PC-3 (cell line): ENCODE results near the gene ZMPSTE24. TPM values are rescaled to one million over a fixed set of nuclear protein-coding genes. Genes with fewer than 3 reads are reported as not detected.
A peak's percentile ranks its signal among the peaks of the same experiment; 100 is the strongest.

Source experiments
- ATAC-seq: fragments of 200-7000 bp; cut with Tn5 transposase; 2 replicates; pipeline ENCODE4 v1.9.1; 2020; ENCODE audit warnings: mild to moderate bottlenecking, moderate library complexity
- BruUV-seq: library from RNA; stranded (reverse); fragments of 400-500 nt; replicated peaks from 2 replicates; lab custom pipeline; 2021; lab: Mats Ljungman, UMichigan
- CTCF ChIA-PET: fragments of 300-600 bp; sonication (Branson Sonifier 250); formaldehyde crosslinking; loops from one replicate; lab custom pipeline; 2022; ENCODE audit warnings: antibody characterized with exemption; lab: Charles Lee
- POLR2A ChIA-PET: fragments of 300-600 bp; sonication (Branson Sonifier 250); formaldehyde crosslinking; loops from one replicate; lab custom pipeline; 2022; ENCODE audit warnings: antibody characterized with exemption; ENCODE audit not compliant: unreplicated experiment; lab: Charles Lee
- DNase-seq: peaks from one replicate; pipeline ENCODE4 v3.0.0-alpha.2; 2015
- H2AFZ ChIP-seq: fragments of 300-600 bp; sonication (generic); 2 replicates; pipeline ENCODE4 v1.6.0; 2016; ENCODE audit warnings: antibody characterized with exemption, low read length
- H3F3A ChIP-seq: fragments of 300-600 bp; sonication (generic); one replicate; pipeline ENCODE4 v1.6.0; 2017; ENCODE audit warnings: antibody characterized with exemption, low read length, control low read depth, mild to moderate bottlenecking; ENCODE audit not compliant: unreplicated experiment
- H3K27ac ChIP-seq: fragments of 300-600 bp; sonication (generic); 2 replicates; pipeline ENCODE4 v1.5.1; 2016; ENCODE audit warnings: mild to moderate bottlenecking, low read length
- H3K27me3 ChIP-seq: fragments of 300-600 bp; sonication (generic); 2 replicates; pipeline ENCODE4 v1.6.1; 2016; ENCODE audit warnings: low read length, mixed read lengths
- H3K36me3 ChIP-seq: fragments of 300-600 bp; sonication (generic); 2 replicates; pipeline ENCODE4 v1.6.1; 2016; ENCODE audit warnings: low read depth, mixed run types, low read length, mixed read lengths
- H3K4me1 ChIP-seq: fragments of 300-600 bp; sonication (generic); 2 replicates; pipeline ENCODE4 v1.5.1; 2016; ENCODE audit warnings: low read length; ENCODE audit not compliant: insufficient read depth
- H3K4me2 ChIP-seq: fragments of 300-600 bp; sonication (generic); 2 replicates; pipeline ENCODE4 v1.6.0; 2016; ENCODE audit warnings: low read length
- H3K4me3 ChIP-seq: fragments of 300-600 bp; sonication (generic); 2 replicates; pipeline ENCODE4 v1.5.1; 2016; ENCODE audit warnings: mild to moderate bottlenecking, low read length, mixed read lengths
- H3K79me2 ChIP-seq: fragments of 300-600 bp; sonication (generic); 2 replicates; pipeline ENCODE4 v1.6.1; 2017; ENCODE audit warnings: low read length, mixed read lengths
- H3K9ac ChIP-seq: fragments of 300-600 bp; sonication (generic); 2 replicates; pipeline ENCODE4 v1.6.0; 2016; ENCODE audit warnings: mild to moderate bottlenecking, low read length
- H3K9me2 ChIP-seq: fragments of 300-600 bp; sonication (generic); replicated peaks from 2 replicates; pipeline ENCODE4 v1.6.1; 2016; ENCODE audit warnings: mixed run types, low read length, mixed read lengths
- H3K9me3 ChIP-seq: fragments of 300-600 bp; sonication (generic); 2 replicates; pipeline ENCODE4 v1.6.1; 2016; ENCODE audit warnings: low read length, mixed read lengths
- H4K20me1 ChIP-seq: fragments of 300-600 bp; sonication (generic); 2 replicates; pipeline ENCODE4 v1.6.1; 2016; ENCODE audit warnings: low read length, mixed read lengths
- CTCF ChIP-seq: fragments of 300-600 bp; sonication (generic); conservative IDR thresholded peaks from 2 replicates; pipeline ENCODE4 v1.5.1; 2017; ENCODE audit warnings: antibody characterized with exemption, low read depth, mild to moderate bottlenecking, low read length
- EZH2 ChIP-seq: fragments of 300-600 bp; sonication (generic); IDR thresholded peaks from one replicate; pipeline ENCODE4 v1.6.1; 2017; ENCODE audit warnings: antibody characterized with exemption, mild to moderate bottlenecking, low read length; ENCODE audit not compliant: unreplicated experiment
- EZH2phosphoT487 ChIP-seq: fragments of 300-600 bp; sonication (generic); IDR thresholded peaks from 2 replicates; pipeline ENCODE4 v1.6.1; 2018; ENCODE audit warnings: mild to moderate bottlenecking, antibody characterized with exemption, low read length, borderline replicate concordance
- intact Hi-C: fragments of 100-400 bp; cut with micrococcal nuclease; formaldehyde crosslinking; loops from 2 replicates; pipeline ENCODE4 v1.9.0; 2023
- total RNA-seq: library from RNA; depleted of rRNA; stranded (reverse); fragments of >200 nt; gene quantifications from 2 replicates; pipeline ENCODE4 v1.2.3, GENCODE V29; 2014

ZMPSTE24 gene
- total RNA-seq, 1 experiment from 2014 or later: 76.1 TPM

GRCh38 chr1:40310129-40310461, 52.1 kb downstream of the ZMPSTE24 start:
- H3K4me1 ChIP-seq: peaks cover 6% of the 10 kb centered on the region; the same call in 1 of the 2 replicates
- POLR2A ChIA-PET: no interaction called here
- H3K79me2 ChIP-seq: no peaks in the 10 kb centered on the region
- intact Hi-C loops: no loop called here
- H3K9ac ChIP-seq: no peak overlapping the region
- no peak overlapping the region for H3K27ac ChIP-seq
- no peak overlapping the region for H3K4me2 ChIP-seq
- no peaks in the 10 kb centered on the region for H3K36me3 ChIP-seq
- no peaks in the 10 kb centered on the region for H4K20me1 ChIP-seq
- DNase-seq (no peak), ATAC-seq (no peak)
- no peaks in the 10 kb centered on the region for H3K9me3 ChIP-seq
- H3F3A ChIP-seq: no peaks in the 10 kb centered on the region
- no TSS peak for BruUV-seq
- no peak for TF ChIP-seq CTCF
- no peak for TF ChIP-seq EZH2phosphoT487
- no peak for TF ChIP-seq EZH2
- H3K9me2 ChIP-seq: no peaks in the 10 kb centered on the region
- no peak overlapping the region for H2AFZ ChIP-seq
- H3K4me3 ChIP-seq: no peak overlapping the region
- no peaks in the 10 kb centered on the region for H3K27me3 ChIP-seq
- CTCF ChIA-PET: no interaction called here

GRCh38 chr1:40310983-40311642, 53.1 kb downstream of the ZMPSTE24 start:
- no peaks in the 10 kb centered on the region for H3K9me3 ChIP-seq
- BruUV-seq: no TSS peak
- CTCF ChIA-PET: no interaction called here

More at GRCh38 chr1:40310983-40311642, 53.1 kb downstream of the ZMPSTE24 start:
- no peaks in the 10 kb centered on the region for H4K20me1 ChIP-seq
- no peak overlapping the region for H2AFZ ChIP-seq
- H3K27ac ChIP-seq: no peak overlapping the region
- H3K9me2 ChIP-seq: no peaks in the 10 kb centered on the region
- intact Hi-C loops: no loop called here
- no peaks in the 10 kb centered on the region for H3K27me3 ChIP-seq
- ATAC-seq (no peak), DNase-seq (no peak)
- no peak overlapping the region for H3K4me2 ChIP-seq
- no peak overlapping the region for H3K9ac ChIP-seq
- H3K4me1 ChIP-seq: no peaks in the 10 kb centered on the region
- H3K36me3 ChIP-seq: no peaks in the 10 kb centered on the region
- no peaks in the 10 kb centered on the region for H3K79me2 ChIP-seq
- H3K4me3 ChIP-seq: no peak overlapping the region
- TF ChIP-seq CTCF: peak; percentile 31; the same call in 1 of the 2 replicates
- TF ChIP-seq EZH2phosphoT487: no peak
- H3F3A ChIP-seq: no peaks in the 10 kb centered on the region
- POLR2A ChIA-PET: no interaction called here
